Measurements from ENCODE around the gene ZC3H18.
A peak's percentile ranks its signal among the peaks of the same experiment; 100 is the strongest.

ZC3H18 gene

DNA sequence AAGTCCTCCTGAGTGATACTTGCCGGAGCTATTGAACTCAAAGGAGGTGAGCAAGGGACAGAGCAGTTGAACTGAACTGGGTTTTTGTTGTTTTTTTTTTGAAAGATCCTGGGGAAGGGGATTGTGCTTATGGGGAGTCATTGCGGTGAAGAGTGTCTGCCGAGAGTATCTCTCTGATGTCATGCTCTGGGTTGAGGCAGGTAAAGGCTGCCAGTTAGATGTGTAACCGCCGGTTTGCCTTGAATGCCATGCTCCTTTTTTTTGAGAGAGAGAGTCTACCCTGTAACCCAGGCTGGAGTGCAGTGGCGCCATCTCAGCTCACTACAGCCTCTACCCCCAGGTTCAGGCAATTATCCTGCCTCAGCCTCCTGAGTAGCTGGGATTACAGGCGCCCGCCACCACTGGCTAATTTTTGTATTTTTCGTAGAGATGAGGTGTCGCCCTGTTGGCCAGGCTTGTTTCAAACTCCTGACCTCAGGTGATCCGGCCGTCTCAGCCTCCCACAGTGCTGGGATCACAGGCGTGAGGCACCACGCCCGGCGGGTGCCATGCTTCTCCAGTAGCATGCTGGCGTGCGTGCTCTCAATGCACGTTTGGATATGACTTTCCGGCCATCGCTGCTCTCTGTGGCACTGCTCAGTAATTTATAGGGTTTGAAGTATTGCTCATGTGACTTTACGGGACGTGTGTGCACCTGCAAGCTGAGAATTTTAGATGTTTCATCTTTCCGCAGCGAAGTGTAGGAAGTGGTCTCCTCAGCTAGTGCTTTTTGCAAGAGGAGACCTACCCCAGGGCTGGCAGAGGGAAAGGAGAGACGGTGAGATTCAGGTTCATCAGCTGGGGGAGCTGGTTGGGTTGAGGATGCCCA lies 8.5 kb downstream of the ZC3H18 start:
- no peak for DNase-seq

DNA sequence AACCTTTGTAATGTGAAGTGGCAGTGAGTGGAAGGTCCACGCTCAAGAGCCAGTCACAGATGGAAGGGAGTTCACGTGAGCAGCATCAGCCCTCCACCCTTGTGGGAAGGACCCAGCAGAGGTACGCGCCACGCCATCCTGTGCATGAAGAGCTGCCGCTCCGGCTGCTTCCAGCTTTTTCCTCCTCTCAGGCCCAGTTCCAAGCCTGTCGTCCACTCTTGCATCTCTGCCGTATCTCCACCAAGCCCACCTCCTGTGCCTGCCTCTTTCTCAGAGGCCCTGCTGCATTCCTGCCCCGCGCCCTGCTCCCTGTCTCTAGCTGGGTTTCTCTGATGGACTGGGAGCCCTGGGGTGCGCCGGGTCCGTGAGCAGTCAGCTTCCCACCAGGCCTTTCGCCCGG lies 10.2 kb downstream of the ZC3H18 start:
- DNase-seq = no peak

DNA sequence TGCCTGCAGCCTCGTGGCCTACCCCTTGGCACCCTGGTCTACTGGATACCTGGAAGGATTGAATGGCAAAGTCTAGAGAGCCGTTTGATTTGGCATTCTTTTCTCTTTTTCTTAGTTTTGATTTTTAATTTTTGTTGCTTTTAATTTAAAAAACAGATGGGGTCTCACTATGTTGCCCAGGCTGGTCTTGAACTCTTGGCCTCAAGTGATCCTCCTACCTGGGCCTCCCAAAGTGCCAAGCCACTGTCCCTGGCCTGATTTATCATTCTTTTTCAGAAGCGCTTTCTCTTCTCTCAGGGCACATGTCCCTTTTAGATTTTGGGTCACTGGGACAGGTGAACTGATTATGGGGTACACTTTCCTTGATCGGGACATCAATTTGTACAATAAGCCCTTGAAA lies 10.8 kb downstream of the ZC3H18 start:
- DNase-seq = no peak

DNA sequence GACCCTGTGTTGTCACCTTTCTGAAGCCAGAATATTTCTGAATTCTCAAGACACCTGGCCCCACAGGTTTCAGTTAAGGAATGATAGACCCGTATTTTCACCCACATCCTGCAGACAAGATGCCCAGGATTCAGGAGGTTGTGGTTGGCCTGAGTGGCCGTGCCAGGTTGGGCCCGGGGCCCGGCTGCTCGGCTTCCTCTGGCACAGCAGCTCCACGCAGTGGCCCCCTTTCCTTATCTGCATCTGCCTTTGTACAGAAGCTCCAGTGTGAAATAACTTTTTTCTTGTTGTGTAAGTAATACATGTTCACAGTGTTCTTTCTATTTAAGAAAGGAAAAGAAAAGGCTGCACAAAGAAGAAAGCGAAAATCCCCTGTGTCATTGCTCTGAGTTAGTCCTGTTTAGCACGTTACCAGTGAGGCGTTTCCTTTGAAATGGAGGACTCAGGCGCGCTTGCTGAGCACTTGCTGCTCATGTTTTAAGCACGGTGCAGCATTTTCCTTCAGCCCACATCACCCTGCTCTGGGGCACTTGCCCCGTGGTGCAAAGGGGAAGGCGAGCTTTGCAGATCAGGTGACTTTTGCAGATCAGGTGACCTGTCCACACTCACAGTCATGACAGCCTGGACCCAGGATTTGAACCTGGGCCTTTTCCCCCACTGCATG lies 12.8 kb downstream of the ZC3H18 start:
- DNase-seq = no peak

DNA sequence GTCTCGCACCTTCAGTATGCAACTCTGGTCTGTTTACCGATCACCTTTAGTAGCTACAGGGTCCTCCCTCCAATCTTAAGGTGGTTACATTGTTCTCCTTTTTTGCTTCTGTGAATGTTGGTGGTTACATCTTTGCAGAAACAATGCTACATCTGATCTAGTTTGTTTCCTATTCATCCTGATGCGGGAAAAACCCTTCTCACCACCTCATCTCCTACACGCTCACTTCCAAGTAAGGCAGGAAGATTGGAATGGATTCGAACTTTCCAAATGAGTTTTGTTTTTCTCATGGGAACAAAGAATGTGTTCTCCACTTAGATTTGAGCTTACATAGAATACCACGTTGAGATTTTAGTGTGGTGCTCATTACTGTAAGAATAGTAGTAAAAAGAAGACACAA lies 14.5 kb downstream of the ZC3H18 start:
- no peak for DNase-seq

DNA sequence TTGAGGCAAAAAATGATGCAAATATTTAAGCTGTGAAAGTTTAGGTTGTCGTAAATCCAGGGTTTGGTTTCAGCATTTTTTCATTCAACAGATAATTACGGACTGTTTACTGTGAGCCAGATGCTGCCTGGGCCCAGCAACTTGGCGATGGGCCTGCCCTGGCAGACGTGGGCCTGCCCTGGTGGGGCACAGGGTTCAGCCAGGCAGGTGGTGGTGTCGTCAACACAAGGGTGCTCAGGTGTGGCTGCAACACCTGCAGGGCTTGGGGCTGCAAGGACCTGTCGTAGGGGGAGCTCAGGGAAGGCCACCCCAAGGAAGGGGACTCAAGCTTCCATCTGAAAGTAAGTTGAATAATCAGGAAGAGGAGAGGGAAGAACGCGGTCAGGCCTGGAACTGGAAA lies 15.1 kb downstream of the ZC3H18 start:
- DNase-seq = no peak

DNA sequence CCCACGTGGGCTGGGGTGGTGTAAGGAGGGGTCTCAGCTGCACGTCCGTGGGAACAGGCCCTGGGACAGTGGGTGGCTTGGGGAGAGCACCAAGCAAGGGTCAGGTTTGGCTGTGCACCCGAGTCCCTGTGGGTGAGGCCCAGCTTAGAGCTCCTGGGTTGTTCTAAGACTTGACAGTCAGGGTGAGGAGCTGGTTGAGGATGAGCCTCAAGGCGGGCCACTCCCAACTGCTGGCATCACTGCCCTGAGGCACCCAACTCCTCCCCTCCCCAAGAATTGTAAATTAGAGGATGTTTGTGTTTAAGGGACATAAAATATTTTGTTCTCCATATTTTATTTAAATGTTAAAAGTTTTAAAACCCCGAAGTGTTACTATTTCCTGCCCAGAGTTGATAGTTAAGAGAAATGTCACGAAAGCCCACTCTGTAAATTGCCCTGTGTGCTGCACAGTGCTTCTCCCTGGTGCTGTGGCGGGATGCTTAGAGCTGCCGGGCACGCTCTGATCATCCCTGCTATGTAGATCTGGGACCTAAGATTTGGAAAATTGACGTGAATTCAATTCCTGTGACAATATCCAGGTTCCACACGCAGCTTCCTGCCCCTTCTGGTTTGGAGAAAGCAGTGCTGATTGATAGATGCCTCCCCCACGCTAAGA lies 15.9 kb downstream of the ZC3H18 start:
- DNase-seq = no peak

DNA sequence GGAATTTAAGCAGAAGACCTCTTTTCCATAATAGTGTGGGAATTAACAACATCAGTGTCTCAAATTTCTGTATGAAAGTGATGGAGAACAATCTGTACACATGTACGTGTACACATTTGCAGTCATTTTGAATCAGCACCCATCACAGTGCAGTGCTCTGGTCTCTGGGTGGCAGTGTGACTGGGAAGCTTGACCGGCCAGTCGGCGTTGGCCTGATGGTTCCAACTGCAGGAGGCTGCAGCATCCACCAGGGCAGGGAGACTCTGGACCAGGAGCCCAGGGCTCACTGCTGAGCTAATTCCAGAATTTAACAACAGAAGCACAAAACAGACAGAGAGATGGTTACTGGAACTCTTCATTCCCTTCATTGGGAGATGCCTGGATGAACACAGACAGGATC lies 17.9 kb downstream of the ZC3H18 start:
- no peak for DNase-seq

DNA sequence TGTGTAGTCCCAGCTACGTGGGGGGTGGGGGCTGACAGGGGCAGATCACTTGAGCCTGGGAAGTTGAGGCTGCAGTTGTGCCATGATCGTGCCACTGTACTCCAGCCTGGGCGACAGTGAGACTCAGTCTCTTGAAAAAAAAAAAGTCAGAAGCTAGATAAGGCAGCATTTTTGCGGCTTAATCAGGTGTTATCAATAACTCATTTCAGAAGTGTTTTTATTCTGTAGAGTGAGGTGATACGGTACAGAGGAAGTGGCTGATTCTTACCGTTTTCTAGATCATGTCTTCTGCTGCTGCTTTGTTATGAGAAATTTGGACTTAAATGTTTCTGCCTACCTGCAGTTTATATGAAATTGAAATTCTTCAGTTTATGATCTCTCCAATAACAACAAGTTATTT lies 18.6 kb downstream of the ZC3H18 start:
- DNase-seq = no peak

DNA sequence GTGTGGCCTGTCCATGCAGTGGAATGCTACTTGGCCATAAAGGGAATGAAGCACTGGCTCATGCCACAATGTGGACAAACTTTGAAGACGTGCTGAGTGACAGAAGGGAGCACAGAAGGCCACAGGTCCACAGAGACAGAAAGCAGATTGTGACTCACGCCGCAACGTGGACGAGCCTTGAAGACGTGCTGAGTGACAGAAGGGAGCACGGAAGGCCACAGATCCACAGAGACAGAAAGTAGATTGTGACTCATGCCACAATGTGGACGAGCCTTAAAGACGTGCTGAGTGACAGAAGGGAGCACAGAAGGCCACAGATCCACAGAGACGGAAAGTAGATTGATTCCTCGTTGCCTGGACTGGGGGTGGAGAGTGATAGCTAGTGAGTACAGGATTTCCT lies 19.2 kb downstream of the ZC3H18 start:
- no peak for DNase-seq

DNA sequence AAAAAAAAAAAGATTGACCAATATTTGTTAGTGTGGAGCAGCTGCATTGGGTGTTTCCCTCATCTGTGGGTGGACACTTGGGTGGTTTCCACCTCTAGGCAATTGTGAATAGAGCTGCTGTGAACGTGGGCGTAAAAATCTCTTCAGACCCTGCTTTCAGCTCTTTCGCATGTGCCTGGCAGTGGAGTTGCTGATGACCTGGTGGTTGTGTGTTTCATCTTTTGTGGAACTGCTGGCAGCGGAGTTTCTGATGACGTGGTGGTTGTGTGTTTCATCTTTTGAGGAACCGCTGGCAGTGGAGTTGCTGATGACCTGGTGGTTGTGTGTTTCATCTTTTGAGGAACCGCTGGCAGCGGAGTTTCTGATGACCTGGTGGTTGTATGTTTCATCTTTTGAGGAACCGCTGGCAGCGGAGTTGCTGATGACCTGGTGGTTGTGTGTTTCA lies 21.4 kb downstream of the ZC3H18 start:
- DNase-seq = peak in 10 of 56 donors; percentile 8 to 69 (median 35)

DNA sequence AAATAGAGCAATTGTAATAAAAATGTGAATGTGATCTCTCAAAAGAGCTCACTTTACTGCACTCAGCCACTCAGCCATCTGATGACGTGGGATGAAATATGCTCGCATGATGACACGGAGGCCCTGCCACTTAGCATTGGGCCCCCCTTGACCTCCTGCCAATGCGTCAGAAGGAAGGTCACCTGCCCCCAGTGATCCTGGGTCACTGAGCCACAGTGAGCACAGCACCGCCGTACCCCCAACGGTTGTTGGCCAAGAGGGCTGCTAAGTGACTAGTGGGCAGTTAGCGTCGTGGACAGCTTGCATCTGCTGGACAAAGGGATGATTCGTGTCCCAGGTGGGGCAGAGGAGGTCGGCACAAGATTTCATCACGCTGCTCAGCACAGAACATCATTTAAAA lies 22.9 kb downstream of the ZC3H18 start:
- DNase-seq = no peak

DNA sequence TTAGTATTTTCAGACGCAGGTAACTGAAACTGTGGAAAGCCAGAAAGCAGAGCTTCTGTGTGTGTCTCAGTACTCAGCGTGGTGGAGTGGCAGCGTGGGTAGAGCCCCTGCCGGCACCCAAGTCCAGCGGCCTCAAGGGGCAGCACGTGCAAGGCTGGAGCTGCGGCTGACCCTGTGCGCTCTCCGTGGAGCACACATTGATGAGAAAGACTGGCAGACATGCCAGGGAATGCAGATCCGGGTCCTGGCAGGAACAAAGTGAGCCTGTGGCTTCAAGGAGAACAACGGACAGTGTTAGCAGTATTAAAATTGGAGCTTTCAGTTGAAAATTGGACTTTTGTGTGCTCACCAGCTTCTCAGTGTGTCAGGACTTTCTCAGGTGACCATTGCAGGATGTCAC lies 23.3 kb downstream of the ZC3H18 start:
- peak in 42 of 56 donors; percentile 10 to 81 (median 49) for DNase-seq

DNA sequence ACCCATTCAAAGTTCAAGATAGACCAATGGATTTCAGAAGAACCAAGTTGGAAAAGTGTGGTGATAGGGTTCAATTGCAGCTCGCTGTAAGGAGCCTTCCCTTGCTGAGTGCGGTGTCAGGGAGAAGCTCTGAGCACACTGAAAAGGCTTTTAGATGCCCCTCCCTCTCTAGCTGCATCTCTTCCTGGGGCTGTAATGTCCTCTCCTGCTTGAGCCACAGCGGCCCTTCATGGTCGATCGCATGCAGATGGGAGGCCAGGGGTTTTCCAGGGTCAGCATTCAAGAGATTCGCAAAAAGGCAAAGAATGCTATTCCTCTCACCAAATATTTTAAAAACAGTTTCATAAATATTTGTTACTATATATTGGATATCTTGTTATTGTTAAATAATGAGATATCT lies 23.7 kb downstream of the ZC3H18 start:
- no peak for DNase-seq

DNA sequence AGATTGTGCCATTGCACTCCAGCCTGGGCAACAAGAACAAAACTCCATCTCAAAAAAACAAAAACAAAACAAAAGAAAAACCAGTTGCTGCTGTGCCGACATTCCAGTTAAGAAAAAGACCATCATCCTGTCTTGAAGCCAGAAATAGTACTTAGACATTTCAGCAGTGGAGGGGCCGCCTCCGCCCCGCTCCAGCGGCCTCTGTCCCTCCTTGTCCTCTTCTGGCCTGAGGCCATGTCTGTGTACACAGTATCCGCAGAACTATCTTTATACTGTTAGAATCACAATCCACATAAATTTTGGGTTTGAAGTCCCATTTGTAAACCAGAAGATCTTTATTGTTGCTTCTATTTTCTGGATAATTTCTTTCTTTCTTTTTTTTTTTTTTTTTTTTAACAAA lies 24.9 kb downstream of the ZC3H18 start:
- no peak for DNase-seq

DNA sequence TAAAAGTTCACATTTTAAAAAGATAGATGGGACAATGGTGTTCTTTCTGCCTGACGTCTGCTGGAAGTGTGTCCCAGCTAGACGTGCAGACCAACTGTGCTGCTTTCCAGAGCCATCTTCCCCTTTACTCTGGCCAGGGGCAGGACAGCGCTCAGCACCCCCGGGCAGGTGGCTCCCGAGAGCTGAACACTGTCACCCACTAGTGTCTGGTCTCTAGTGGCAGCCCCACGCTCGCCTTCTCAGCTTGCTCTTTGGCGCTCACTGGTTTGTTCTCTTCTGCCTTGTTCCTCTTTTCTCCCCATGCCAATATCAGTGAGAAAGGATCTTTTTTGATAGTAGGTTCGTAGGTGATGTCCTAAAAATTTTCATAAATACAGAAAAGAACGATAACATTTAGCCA lies 25.7 kb downstream of the ZC3H18 start:
- DNase-seq = peak in 1 of 56 donors; percentile 13

DNA sequence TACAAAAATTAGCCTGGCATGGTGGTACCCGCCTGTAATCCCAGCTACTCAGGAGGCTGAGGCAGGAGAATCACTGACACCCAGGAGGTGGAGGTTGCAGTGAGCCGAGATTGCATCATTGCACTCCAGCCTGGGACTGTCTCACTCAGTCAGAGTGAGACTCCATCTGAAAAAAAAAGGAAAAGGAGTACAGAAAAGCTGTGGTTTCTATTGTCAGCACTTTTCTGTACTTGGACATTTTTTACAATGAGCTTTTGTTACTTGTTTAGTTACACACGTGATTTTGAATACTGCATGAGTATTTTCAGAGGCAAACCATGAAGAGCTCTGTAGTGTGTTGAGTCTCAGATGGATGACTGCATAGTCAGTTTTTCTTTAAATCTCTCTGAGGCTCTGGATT lies 26.3 kb downstream of the ZC3H18 start:
- peak in 6 of 56 donors; percentile 4 to 58 (median 10) for DNase-seq

DNA sequence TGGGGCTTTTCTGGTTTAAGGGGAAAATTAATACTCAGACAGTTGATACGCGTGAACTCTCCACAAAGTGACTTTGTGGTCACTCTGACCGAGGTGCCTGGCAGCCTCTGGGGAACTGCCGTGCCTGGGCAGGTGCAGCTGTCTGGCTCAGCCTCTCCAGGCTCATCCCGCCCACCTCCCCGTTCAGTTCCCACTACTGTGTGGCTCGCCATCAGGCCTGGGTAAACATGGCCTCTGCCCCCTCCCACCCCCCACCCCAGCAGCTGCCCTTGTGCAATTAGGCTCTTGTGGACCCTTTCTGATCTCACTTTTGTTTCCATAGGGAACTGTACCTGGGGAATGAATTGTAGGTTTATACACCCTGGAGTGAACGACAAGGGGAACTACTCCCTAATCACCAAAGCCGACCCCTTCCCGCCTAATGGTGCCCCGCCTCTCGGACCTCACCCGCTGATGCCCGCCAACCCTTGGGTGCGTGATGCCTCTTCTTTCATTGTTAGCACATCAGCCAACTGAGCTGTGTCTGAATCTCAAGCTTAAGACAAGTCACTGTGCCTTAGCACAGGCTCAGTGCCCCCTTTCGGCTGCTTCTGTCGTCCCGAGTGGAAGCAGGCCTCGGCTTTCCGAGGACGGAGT lies 27.8 kb downstream of the ZC3H18 start:
- no peak for DNase-seq

DNA sequence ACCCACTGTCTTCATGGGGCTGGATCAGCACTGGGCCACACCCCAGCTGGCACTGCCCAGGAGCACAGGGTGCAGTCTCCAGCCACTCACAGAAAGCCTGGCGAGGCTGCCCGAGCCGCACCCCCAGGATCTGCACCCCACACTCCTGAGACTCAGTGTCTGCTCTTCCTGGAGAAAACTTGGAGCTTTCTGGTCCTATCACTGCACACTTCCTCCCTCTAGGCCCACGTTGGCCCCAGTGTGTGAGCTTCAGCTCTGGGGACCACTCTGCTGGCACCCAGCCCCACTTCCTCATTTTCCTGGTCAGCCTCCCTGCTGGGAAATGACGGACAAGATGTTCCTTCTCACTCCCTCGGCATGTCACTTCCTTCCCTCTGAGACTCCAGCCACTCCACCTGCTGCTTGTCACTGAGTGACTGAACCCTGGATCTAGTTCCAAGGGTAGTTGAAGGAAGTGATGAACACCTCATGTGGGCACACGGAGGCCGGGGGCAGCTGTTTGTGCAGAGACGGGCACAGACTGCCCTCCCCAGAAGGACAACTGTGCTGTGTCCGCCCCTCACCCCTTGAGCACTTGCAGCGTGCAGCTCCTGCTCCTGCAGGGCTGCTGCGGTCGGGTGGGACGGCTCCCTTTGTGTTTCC lies 29.0 kb downstream of the ZC3H18 start:
- peak in 31 of 56 donors; percentile 9 to 75 (median 34) for DNase-seq

DNA sequence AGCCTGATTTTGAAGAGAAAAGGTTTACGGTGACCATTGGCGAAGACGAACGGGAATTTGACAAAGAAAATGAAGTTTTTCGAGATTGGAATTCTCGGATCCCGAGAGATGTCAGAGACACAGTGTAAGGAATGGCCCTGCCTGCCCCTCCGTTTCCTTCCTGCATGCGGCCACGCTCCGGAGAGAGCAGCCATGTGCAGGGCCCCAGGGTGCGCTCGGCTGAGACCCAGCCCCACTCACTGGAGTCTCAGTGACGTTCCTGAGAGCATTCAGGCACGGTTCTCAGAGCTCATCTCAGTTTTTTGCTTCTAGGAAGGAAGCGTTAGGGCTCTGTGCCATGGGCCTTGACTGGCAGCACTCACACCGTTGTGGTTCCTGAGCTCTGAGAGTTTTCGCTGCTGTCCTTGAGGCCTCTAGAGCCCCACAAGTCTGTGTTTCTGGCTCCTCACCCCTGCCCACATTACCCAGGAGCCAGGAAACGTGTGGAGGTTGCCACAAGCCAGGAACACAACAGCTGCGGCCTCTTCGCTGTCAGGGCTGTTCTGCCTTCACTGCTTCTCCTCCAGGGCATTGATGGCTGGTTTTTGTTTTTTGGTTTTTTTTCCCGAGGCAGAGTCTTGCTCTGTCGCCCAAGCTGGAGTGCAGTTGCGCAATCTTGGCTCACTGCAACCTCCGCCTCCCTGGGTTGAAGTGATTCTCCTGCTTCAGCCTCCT lies 29.8 kb downstream of the ZC3H18 start:
- no peak for DNase-seq

DNA sequence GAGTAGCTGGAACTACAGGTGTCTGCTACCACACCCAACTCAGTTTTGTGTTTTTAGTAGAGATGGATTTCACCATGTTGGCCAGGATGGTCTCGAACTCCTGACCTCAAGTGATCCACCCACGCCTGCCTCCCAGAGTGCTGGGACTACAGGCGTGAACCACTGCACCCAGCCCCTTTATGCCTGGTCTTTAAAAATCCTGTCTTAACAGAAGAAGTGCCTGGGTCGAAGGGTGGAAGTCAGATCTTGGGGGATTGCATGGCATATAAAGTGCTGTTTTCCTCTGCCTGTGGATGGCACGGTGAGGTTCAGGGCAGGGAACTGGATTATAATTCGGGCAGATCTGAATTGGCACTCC lies 30.3 kb downstream of the ZC3H18 start:
- DNase-seq = no peak
